Measurements from ENCODE around the gene CEP104. TPM values are rescaled to one million over a fixed set of nuclear protein-coding genes. Genes with fewer than 3 reads are reported as not detected.

CEP104 gene
- total and polyA plus RNA-seq, 9 of the 15 experiments (the other 6 are each of a cell fraction or from before 2014, with no cell fraction given): 11.2 to 63.4 (median 42.6) TPM

GRCh38 chr1:3775490-3776230, 81.4 kb downstream of the CEP104 start (continued):
- peak; percentile 99 for TF ChIP-seq MGA (IDR thresholded peaks at IDR 0.05)
- TF ChIP-seq CREB1 (IDR thresholded peaks at IDR 0.05): peak; percentile 13; the same call in 1 of the 2 replicates
- TF ChIP-seq CREB1 (CRISPR knock-in tag; IDR thresholded peaks at IDR 0.05): peak; percentile 83
- TF ChIP-seq ZFPM2 (CRISPR knock-in tag; IDR thresholded peaks at IDR 0.05): no peak
- no peak for TF ChIP-seq FUS (optimal IDR thresholded peaks at IDR 0.05; ENCODE audit: low read depth, low read length)
- no peak for TF ChIP-seq KLF6 (CRISPR knock-in tag; IDR thresholded peaks at IDR 0.05; ENCODE audit: borderline replicate concordance)
- TF ChIP-seq XRCC5 (IDR thresholded peaks at IDR 0.05; ENCODE audit: low read depth, low read length): no peak
- no peak for TF ChIP-seq BRF1 (IDR thresholded peaks at IDR 0.05; ENCODE audit: borderline replicate concordance, extremely low read depth, insufficient read length)
- TF ChIP-seq NR4A1 (CRISPR knock-in tag; IDR thresholded peaks at IDR 0.05): 0 out of 2 replicates have a peak, but pooled peaks have one; percentile 52
- TF ChIP-seq NR4A1 (tag; IDR thresholded peaks at IDR 0.05): peak; percentile 91
- TF ChIP-seq, protein P1, sequence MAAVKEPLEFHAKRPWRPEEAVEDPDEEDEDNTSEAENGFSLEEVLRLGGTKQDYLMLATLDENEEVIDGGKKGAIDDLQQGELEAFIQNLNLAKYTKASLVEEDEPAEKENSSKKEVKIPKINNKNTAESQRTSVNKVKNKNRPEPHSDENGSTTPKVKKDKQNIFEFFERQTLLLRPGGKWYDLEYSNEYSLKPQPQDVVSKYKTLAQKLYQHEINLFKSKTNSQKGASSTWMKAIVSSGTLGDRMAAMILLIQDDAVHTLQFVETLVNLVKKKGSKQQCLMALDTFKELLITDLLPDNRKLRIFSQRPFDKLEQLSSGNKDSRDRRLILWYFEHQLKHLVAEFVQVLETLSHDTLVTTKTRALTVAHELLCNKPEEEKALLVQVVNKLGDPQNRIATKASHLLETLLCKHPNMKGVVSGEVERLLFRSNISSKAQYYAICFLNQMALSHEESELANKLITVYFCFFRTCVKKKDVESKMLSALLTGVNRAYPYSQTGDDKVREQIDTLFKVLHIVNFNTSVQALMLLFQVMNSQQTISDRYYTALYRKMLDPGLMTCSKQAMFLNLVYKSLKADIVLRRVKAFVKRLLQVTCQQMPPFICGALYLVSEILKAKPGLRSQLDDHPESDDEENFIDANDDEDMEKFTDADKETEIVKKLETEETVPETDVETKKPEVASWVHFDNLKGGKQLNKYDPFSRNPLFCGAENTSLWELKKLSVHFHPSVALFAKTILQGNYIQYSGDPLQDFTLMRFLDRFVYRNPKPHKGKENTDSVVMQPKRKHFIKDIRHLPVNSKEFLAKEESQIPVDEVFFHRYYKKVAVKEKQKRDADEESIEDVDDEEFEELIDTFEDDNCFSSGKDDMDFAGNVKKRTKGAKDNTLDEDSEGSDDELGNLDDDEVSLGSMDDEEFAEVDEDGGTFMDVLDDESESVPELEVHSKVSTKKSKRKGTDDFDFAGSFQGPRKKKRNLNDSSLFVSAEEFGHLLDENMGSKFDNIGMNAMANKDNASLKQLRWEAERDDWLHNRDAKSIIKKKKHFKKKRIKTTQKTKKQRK (IDR thresholded peaks at IDR 0.05; ENCODE audit: borderline replicate concordance, low read depth, low read length): no peak
- TF ChIP-seq, protein P2, sequence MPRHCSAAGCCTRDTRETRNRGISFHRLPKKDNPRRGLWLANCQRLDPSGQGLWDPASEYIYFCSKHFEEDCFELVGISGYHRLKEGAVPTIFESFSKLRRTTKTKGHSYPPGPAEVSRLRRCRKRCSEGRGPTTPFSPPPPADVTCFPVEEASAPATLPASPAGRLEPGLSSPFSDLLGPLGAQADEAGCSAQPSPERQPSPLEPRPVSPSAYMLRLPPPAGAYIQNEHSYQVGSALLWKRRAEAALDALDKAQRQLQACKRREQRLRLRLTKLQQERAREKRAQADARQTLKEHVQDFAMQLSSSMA (CRISPR knock-in tag; IDR thresholded peaks at IDR 0.05): no peak
- TF ChIP-seq ZKSCAN3 (CRISPR knock-in tag; IDR thresholded peaks at IDR 0.05): no peak
